LNCaP clone FGC (cell line): ENCODE measurements around the gene ZMIZ1.

Experiments
- DNase-seq: peaks from one replicate; pipeline ENCODE4 v3.0.0-alpha.2; 2011; ENCODE audit warnings: low read depth
- H3K4me3 ChIP-seq: 2 replicates; pipeline ENCODE4 v1.5.1; 2011; ENCODE audit warnings: mild to moderate bottlenecking, low read depth, low read length, control low read depth
- TF ChIP-seq, protein P1 (sequence below): IDR thresholded peaks from 2 replicates; pipeline ENCODE4 v1.5.1; 2012; ENCODE audit warnings: mild to moderate bottlenecking; ENCODE audit not compliant: control insufficient read depth, insufficient read depth; ENCODE audit errors: extremely low read depth

ZMIZ1 gene

DNA sequence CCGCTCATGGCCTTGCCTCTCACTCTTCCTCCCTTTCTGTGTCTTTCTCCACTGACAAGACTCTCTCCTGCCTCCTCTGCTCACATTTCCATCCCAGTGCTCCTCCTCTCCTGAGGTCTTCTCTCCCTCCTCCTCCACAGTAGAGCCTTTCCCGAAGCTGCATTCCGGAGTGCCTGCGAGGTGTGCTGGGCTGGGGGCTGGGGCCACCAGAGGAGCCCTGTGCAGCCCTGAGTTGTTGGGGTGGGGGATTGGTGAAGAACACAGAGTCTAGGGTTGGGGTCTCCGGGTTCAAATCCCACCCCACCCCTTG is 76.4 kb downstream of the ZMIZ1 start:
- TF ChIP-seq, protein P1, sequence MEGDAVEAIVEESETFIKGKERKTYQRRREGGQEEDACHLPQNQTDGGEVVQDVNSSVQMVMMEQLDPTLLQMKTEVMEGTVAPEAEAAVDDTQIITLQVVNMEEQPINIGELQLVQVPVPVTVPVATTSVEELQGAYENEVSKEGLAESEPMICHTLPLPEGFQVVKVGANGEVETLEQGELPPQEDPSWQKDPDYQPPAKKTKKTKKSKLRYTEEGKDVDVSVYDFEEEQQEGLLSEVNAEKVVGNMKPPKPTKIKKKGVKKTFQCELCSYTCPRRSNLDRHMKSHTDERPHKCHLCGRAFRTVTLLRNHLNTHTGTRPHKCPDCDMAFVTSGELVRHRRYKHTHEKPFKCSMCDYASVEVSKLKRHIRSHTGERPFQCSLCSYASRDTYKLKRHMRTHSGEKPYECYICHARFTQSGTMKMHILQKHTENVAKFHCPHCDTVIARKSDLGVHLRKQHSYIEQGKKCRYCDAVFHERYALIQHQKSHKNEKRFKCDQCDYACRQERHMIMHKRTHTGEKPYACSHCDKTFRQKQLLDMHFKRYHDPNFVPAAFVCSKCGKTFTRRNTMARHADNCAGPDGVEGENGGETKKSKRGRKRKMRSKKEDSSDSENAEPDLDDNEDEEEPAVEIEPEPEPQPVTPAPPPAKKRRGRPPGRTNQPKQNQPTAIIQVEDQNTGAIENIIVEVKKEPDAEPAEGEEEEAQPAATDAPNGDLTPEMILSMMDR: no peak
- no peak overlapping the region for H3K4me3 ChIP-seq
- DNase-seq: no peak

DNA sequence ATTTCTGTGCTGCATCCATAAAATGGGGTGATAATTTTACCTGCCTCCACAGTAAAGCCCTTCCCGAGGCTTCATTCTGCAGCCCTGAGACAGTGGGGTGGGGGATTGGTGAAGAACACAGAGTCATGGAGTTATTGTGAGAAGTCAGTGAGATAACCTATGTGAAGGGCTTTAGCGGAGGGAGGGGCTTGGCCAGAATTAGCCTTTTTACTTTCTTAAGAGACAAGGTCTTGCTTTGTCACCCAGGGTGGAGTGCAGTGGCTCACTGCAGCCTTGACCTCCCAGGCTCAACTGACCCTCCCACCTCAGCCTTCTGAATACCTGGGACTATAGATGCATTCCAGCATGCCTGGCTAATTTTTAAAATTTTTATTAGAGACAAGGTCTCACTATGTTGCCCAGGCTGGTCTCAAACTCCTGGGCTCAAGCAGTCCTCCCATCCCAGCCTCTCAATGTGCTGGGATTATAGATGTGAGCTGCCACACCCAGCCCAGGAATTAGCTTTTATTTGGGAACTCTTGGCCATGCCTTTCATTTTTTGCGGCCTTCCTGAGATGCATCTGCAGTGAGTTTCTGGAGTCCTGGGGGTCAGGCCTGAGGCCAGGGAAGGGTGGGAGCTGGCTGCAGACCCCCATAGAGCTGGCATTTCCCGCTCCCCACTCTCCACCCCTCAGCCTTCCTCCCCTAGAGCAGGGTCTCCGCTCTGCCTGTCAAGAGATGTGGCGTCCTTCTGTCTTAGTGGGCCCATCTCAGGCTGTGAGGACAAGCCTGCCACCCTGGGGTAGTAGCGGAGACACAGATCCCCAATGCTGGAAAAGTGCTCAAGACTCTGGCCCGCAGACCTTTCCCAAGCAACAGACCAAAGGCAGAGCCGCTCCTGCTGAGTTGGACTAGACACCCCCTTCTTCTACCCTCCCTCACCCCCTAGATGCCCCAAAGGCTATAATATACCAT is 77.0 kb downstream of the ZMIZ1 start:
- TF ChIP-seq, protein P1: no peak

DNA sequence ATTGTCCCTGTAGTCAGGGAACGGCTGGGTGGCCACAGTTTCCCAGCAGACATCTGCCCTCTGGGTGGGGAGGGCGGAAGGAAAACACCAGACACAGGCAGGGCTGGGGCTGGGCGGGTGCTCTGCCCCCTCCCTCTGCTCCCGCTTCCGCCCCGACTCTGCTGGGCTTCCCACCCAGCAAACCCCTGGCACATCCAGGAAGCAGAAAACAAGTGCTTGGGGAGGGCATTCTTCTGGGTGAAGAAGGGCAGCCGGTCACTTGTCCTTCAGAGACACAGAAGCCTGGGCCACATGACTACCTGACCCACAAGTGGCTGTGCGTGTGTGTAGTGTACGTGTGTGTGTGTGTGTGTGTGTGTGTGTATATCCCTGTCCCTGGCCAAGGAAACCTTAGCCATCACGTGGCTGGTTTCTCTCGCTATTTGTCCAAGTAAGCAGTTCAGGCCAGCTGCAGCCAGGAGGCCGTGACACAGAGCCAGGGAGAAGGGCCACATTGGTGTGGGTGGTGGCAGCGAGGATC is 77.9 kb downstream of the ZMIZ1 start:
- H3K4me3 ChIP-seq: no peak overlapping the region
- no peak for DNase-seq
- TF ChIP-seq, protein P1: no peak

More for the DNA sequence above, 77.0 kb downstream of the ZMIZ1 start:
- no peak overlapping the region for H3K4me3 ChIP-seq
- DNase-seq: no peak

DNA sequence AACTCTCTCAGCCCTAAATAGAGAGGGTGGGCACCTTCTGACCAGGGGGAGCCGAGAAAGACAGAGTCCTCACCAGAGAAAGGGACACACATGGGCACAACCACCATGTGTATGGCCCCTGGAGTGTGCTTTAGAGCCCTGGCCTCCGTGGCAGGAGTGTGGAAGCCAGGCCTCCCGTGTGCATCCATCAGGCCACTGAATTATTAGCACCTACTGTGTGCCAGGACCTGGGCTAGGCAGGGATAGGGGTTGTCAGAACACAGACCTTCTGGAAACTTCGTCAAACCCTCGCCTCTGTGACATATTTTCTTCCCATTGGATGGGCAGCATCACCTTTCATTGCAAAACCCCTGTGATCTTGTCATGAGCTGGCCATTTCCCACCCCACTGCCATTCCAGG is 78.5 kb downstream of the ZMIZ1 start:
- no peak overlapping the region for H3K4me3 ChIP-seq
- no peak for DNase-seq
- TF ChIP-seq, protein P1: no peak

DNA sequence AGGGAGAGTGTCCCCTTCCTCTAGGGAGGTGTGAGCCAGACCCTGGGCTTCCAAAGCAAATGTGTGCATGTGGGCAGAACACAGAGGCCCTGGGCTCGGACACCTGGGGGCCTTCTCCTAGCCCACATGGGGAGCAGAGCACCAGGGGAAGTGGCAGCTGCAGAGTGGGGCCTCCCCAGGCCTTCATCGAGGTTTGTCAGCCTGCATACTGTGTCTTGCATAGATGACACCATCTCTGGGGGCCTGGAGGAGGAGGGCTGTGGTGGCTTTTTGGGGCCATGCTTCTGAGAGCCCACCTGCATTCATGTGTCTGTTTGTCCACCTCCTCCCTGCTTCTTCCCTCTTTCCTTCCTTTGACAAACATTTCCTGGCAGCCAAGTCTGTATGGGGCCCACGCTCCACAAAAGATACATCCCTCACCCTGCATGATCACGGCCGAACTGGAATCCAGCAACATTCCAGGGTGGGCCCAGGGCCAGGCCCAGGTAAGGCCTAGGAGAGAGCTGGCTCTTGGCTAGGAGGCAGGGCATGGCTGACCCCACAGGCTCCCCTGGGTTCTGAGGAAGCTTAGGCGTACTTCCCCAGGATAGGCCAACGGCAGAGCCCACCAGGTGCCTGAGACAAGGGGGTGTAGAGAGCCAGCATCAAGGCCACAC is 79.2 kb downstream of the ZMIZ1 start:
- TF ChIP-seq, protein P1: no peak

DNA sequence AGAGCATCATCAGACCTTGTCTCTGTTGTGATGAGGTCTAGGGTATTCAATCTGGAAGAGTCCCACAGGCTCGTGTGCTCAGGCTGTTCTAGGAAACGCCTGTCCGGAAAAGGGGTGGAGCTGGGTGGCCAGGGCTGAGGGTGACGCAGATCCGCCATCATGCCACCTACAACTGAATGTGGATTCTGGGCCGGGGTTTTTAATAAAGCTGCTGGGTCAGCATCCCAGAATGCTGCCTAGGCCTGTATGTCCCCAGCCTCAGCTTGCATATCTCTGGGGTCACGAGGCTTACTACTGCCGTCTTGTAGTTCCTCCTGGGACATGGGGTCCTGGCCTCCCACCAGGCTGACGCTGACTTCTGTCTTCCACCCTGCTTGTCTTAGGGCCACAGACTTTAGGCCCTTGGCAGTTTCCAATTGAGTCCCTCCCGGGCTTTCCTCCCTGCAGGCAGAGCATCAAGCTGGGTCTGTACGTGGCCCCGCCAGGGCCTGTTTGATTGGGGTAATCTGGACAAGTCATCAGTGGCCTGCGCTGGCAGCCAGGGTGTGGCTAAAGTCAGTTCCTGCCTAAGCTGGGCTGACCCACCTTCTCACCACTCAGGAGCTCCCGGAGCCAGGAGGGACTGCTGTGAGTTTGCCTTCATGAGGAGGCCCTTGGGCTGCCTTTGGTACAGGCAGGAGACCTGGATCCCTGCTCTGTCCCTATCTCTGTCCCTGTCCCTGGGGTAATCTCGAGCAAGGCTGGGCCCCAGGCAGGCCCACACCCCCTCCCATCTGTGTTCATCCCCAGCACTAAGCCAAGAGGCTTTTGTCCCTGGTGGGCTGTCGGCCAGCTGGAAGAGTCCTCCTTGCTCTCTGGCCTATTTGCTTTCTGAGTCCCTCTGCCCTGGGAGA is 79.9 kb downstream of the ZMIZ1 start:
- no peak for DNase-seq
- H3K4me3 ChIP-seq: no peak overlapping the region
- TF ChIP-seq, protein P1: no peak

More for the DNA sequence above, 79.2 kb downstream of the ZMIZ1 start:
- no peak overlapping the region for H3K4me3 ChIP-seq
- DNase-seq: no peak
